AG09309 (cell line): ENCODE results near the gene LSM10.

ENCODE experiments used
- DNase-seq: peaks from one replicate; pipeline ENCODE4 v3.0.0-alpha.2; 2010; ENCODE audit warnings: low read depth
- H3K4me3 ChIP-seq: 2 replicates; pipeline ENCODE4 v1.5.1; 2011; ENCODE audit warnings: mild to moderate bottlenecking, low read depth, low read length, moderate library complexity; ENCODE audit not compliant: control insufficient read depth
- CTCF ChIP-seq: IDR thresholded peaks from 2 replicates; pipeline ENCODE4 v1.5.1; 2011; ENCODE audit warnings: mild to moderate bottlenecking, low read depth, low read length, inconsistent platforms; ENCODE audit not compliant: insufficient read depth, control insufficient read depth; ENCODE audit errors: missing control alignments

LSM10 gene

GRCh38 chr1:36393686-36394085 is 4.0 kb downstream of the LSM10 start:
- H3K4me3 ChIP-seq: no peak overlapping the region
- DNase-seq: no peak
- no peak for TF ChIP-seq CTCF

GRCh38 chr1:36392836-36393235 is 4.9 kb downstream of the LSM10 start:
- DNase-seq: no peak
- no peak overlapping the region for H3K4me3 ChIP-seq
- no peak for TF ChIP-seq CTCF

- no peak for TF ChIP-seq CTCF
- no peak overlapping the region for H3K4me3 ChIP-seq
- no peak for DNase-seq
Measured at GRCh38 chr1:36391271-36391670, 6.4 kb downstream of the LSM10 start.

- H3K4me3 ChIP-seq: no peak overlapping the region
- no peak for TF ChIP-seq CTCF
- no peak for DNase-seq
Measured at GRCh38 chr1:36390411-36390810, 7.3 kb downstream of the LSM10 start.

- no peak for TF ChIP-seq CTCF
- H3K4me3 ChIP-seq: no peak overlapping the region
- no peak for DNase-seq
Measured at GRCh38 chr1:36389999-36390398, 7.7 kb downstream of the LSM10 start.

- DNase-seq: no peak
- no peak for TF ChIP-seq CTCF
- no peak overlapping the region for H3K4me3 ChIP-seq
Measured at GRCh38 chr1:36389261-36389660, 8.4 kb downstream of the LSM10 start.
